Stimulated activated CD8-positive, alpha-beta memory T cell treated with anti-CD3 and anti-CD28 coated beads, Interleukin-4, amount 100 ng/mL, for 1 hour (primary cell): ENCODE data around the gene BNIP1.

Source experiments
- DNase-seq, 2 donors: peaks; one replicate each; pipeline ENCODE4 v3.0.0-alpha.2; 2020; ENCODE audit warnings: low read depth in 2 of 2, low spot score in 1 of 2

BNIP1 gene

GRCh38 chr5:173211284-173211683 is 67.0 kb downstream of the BNIP1 start:
- no peak for DNase-seq

- DNase-seq: no peak
Measured at GRCh38 chr5:173213236-173213933, 69.1 kb downstream of the BNIP1 start.
